A673 (cell line): Measurements from ENCODE around the gene TTC7B. TPM values are rescaled to one million over a fixed set of nuclear protein-coding genes. Genes with fewer than 3 reads are reported as not detected.

Experiments used
- BruUV-seq: library from RNA; stranded (reverse); fragments of 400-500 nt; replicated peaks from 2 replicates; lab custom pipeline; 2021; lab: Mats Ljungman, UMichigan
- CTCF ChIA-PET: fragments of 300-600 bp; sonication (Branson Sonifier 250); formaldehyde crosslinking; loops from one replicate; lab custom pipeline; 2022; ENCODE audit warnings: antibody characterized with exemption; lab: Charles Lee
- POLR2A ChIA-PET: fragments of 300-600 bp; sonication (Branson Sonifier 250); formaldehyde crosslinking; loops from one replicate; lab custom pipeline; 2022; ENCODE audit warnings: antibody characterized with exemption; ENCODE audit not compliant: low non-redundant PET; lab: Charles Lee
- DNase-seq: peaks from one replicate; pipeline ENCODE4 v3.0.0-alpha.2; 2015; ENCODE audit warnings: low spot score
- H3K27ac ChIP-seq: fragments of 200-600 bp; sonication (generic); 2 replicates; pipeline ENCODE4 v1.5.1; 2016; ENCODE audit warnings: mixed run types, low read depth, mild to moderate bottlenecking, mixed read lengths, antibody characterized with exemption, low read length; ENCODE audit not compliant: poor library complexity, severe bottlenecking
- H3K27me3 ChIP-seq: fragments of 200-600 bp; sonication (generic); replicated peaks from 2 replicates; pipeline ENCODE4 v1.6.1; 2017; ENCODE audit warnings: mixed run types, low read depth, mild to moderate bottlenecking, mixed read lengths, antibody characterized with exemption, low read length; ENCODE audit not compliant: insufficient read depth, poor library complexity
- H3K36me3 ChIP-seq: fragments of 200-600 bp; sonication (generic); 2 replicates; pipeline ENCODE4 v1.6.1; 2016; ENCODE audit warnings: mixed run types, mild to moderate bottlenecking, mixed read lengths, antibody characterized with exemption, low read length; ENCODE audit not compliant: insufficient read depth, poor library complexity, severe bottlenecking
- H3K4me1 ChIP-seq: fragments of 200-600 bp; sonication (generic); 2 replicates; pipeline ENCODE4 v1.6.1; 2017; ENCODE audit warnings: mixed run types, mild to moderate bottlenecking, mixed read lengths, antibody characterized with exemption, low read length; ENCODE audit not compliant: insufficient read depth, poor library complexity, severe bottlenecking
- H3K4me3 ChIP-seq: fragments of 200-600 bp; sonication (generic); 2 replicates; pipeline ENCODE4 v1.5.1; 2016; ENCODE audit warnings: low read depth, mixed run types, mild to moderate bottlenecking, mixed read lengths, low read length; ENCODE audit not compliant: poor library complexity, severe bottlenecking
- H3K9me3 ChIP-seq: fragments of 200-600 bp; sonication (generic); 2 replicates; pipeline ENCODE4 v1.6.1; 2016; ENCODE audit warnings: mixed run types, low read depth, mild to moderate bottlenecking, mixed read lengths, antibody characterized with exemption, low read length; ENCODE audit not compliant: poor library complexity, severe bottlenecking
- CTCF ChIP-seq: fragments of 300-800, 200-600 bp; sonication (generic); conservative IDR thresholded peaks from 2 replicates; pipeline ENCODE4 v1.5.1; 2017; ENCODE audit warnings: low read depth, mild to moderate bottlenecking, antibody characterized with exemption, low read length, moderate library complexity, mixed read lengths
- EZH2 ChIP-seq: fragments of 200-600 bp; sonication (generic); IDR thresholded peaks from 2 replicates; pipeline ENCODE4 v1.6.1; 2017; ENCODE audit warnings: borderline replicate concordance, low read depth, mild to moderate bottlenecking, mixed read lengths, antibody characterized with exemption, low read length; ENCODE audit not compliant: poor library complexity, severe bottlenecking
- intact Hi-C: fragments of 100-400 bp; cut with micrococcal nuclease; formaldehyde crosslinking; loops from one replicate; pipeline ENCODE4 v1.10.0; 2022; ENCODE audit not compliant: unreplicated experiment
- total RNA-seq: library from RNA; stranded (reverse); gene quantifications from 2 replicates; pipeline ENCODE4 v1.2.3, GENCODE V29; 2021

Gene TTC7B
- total RNA-seq, 1 experiment from 2014 or later, result 39.2 TPM

- ChIA-PET POLR2A (no interaction called here), CTCF (no interaction called here)
- TF ChIP-seq CTCF (no peak), EZH2 (no peak)
- H3K4me3 ChIP-seq, result no peak overlapping the region
- no peaks in the 10 kb centered on the region for H3K9me3 ChIP-seq
- no peak overlapping the region for H3K27ac ChIP-seq
- BruUV-seq, result no TSS peak
- DNase-seq, result no peak
- intact Hi-C loops, result no loop called here
- peaks cover 5% of the 10 kb centered on the region for H3K4me1 ChIP-seq
- H3K27me3 ChIP-seq, result no peaks in the 10 kb centered on the region
- no peaks in the 10 kb centered on the region for H3K36me3 ChIP-seq
These were observed 87.3 kb downstream of the TTC7B start for GRCh38 chr14:90728951-90729350.

- ChIA-PET CTCF (no interaction called here), POLR2A (no interaction called here)
- Histone ChIP-seq H3K4me1 (peaks cover 5% of the 10 kb centered on the region), H3K27me3 (no peaks in the 10 kb centered on the region), H3K9me3 (no peaks in the 10 kb centered on the region), H3K36me3 (no peaks in the 10 kb centered on the region), H3K27ac (no peak overlapping the region), H3K4me3 (no peak overlapping the region)
- no peak for DNase-seq
- intact Hi-C loops, result no loop called here
- no peak for TF ChIP-seq CTCF
- no peak for TF ChIP-seq EZH2
- no TSS peak for BruUV-seq
These were observed 89.1 kb downstream of the TTC7B start for GRCh38 chr14:90727082-90727481.

- CTCF ChIA-PET, result no interaction called here
- no peak overlapping the region for H3K4me3 ChIP-seq
- H3K27ac ChIP-seq, result no peak overlapping the region
- peak; percentile 82 for DNase-seq
- peaks cover 5% of the 10 kb centered on the region for H3K4me1 ChIP-seq
- TF ChIP-seq CTCF (peak; percentile 56), EZH2 (no peak)
- H3K27me3 ChIP-seq, result no peaks in the 10 kb centered on the region
- H3K9me3 ChIP-seq, result no peaks in the 10 kb centered on the region
- POLR2A ChIA-PET, result no interaction called here
- intact Hi-C loops, result no loop called here
- BruUV-seq, result no TSS peak
- H3K36me3 ChIP-seq, result no peaks in the 10 kb centered on the region
These were observed 89.6 kb downstream of the TTC7B start for GRCh38 chr14:90726656-90727055.
